HEK293 (cell line): Measurements from ENCODE around the gene TM2D3.

Experiments
- CTCF ChIA-PET: fragments of 350-600 bp; formaldehyde crosslinking; extraction: SDS; loops from one replicate; lab custom pipeline; 2021; ENCODE audit warnings: antibody characterized with exemption; lab: Yijun Ruan, JAX
- POLR2A ChIA-PET: fragments of 300-600 bp; formaldehyde crosslinking; extraction: SDS; loops from one replicate; lab custom pipeline; 2020; ENCODE audit warnings: antibody characterized with exemption, inconsistent platforms; lab: Yijun Ruan, JAX
- H3K27ac ChIP-seq: fragments of 200-500 bp; sonication (Bioruptor generic); 2 replicates; pipeline ENCODE4 v1.5.1; 2014; ENCODE audit warnings: low read depth, low read length, control low read depth, inconsistent platforms; ENCODE audit errors: extremely low read depth
- H3K36me3 ChIP-seq, 2 experiments: fragments of 200-500 bp in 1 of 2; sonication (Bioruptor generic) in 1 of 2; 1 replicate in 1 of 2; 2 replicates in 1 of 2; pipeline ENCODE4 v1.5.1; 2014 to 2017; ENCODE audit warnings: inconsistent platforms in 2 of 2, low read length in 2 of 2; ENCODE audit not compliant: control insufficient read depth in 2 of 2, insufficient read depth in 1 of 2
- H3K4me1 ChIP-seq: fragments of 200-500 bp; sonication (Bioruptor generic); 2 replicates; pipeline ENCODE4 v1.5.1; 2014; ENCODE audit warnings: mild to moderate bottlenecking, low read length, inconsistent platforms; ENCODE audit not compliant: control insufficient read depth, insufficient read depth
- H3K4me3 ChIP-seq: 2 replicates; pipeline ENCODE4 v1.5.1; 2011; ENCODE audit warnings: low read depth, mild to moderate bottlenecking, control low read depth, low read length, moderate library complexity
- H3K9me3 ChIP-seq: fragments of 200-500 bp; sonication (Bioruptor generic); 2 replicates; pipeline ENCODE4 v1.5.1; 2014; ENCODE audit warnings: low read depth, low read length, inconsistent platforms; ENCODE audit not compliant: control insufficient read depth, insufficient read depth
- CTCF ChIP-seq: fragments of 450-650 bp; formaldehyde crosslinking; IDR thresholded peaks from 2 replicates; pipeline ENCODE4 v1.5.1; 2016; ENCODE audit warnings: missing biosample characterization, missing genetic modification characterization
- FEZF1 ChIP-seq: fragments of 450-650 bp; formaldehyde crosslinking; IDR thresholded peaks from 2 replicates; pipeline ENCODE4 v1.5.1; 2016; ENCODE audit warnings: missing biosample characterization, missing genetic modification characterization
- KLF1 ChIP-seq: fragments of 450-650 bp; formaldehyde crosslinking; IDR thresholded peaks from 2 replicates; pipeline ENCODE4 v1.5.1; 2016; ENCODE audit warnings: missing biosample characterization, missing genetic modification characterization
- MYNN ChIP-seq: fragments of 450-650 bp; formaldehyde crosslinking; IDR thresholded peaks from 2 replicates; pipeline ENCODE4 v1.5.1; 2016; ENCODE audit warnings: missing biosample characterization, missing genetic modification characterization, borderline replicate concordance
- PRDM6 ChIP-seq: fragments of 450-650 bp; formaldehyde crosslinking; IDR thresholded peaks from 2 replicates; pipeline ENCODE4 v1.5.1; 2017; ENCODE audit warnings: missing biosample characterization, missing genetic modification characterization
- TCF7L2 ChIP-seq: IDR thresholded peaks from 2 replicates; pipeline ENCODE4 v1.6.1; 2011; ENCODE audit warnings: low read depth, mild to moderate bottlenecking, inconsistent platforms, low read length, moderate library complexity, borderline replicate concordance
- ZBTB17 ChIP-seq: fragments of 450-650 bp; formaldehyde crosslinking; IDR thresholded peaks from 2 replicates; pipeline ENCODE4 v1.5.1; 2016; ENCODE audit warnings: missing biosample characterization, missing genetic modification characterization
- ZNF214 ChIP-seq: fragments of 450-650 bp; formaldehyde crosslinking; IDR thresholded peaks from 2 replicates; pipeline ENCODE4 v1.5.1; 2017; ENCODE audit warnings: missing biosample characterization, mild to moderate bottlenecking, missing genetic modification characterization, borderline replicate concordance
- ZNF610 ChIP-seq: fragments of 450-650 bp; formaldehyde crosslinking; IDR thresholded peaks from 2 replicates; pipeline ENCODE4 v1.5.1; 2016; ENCODE audit warnings: missing biosample characterization, missing genetic modification characterization, borderline replicate concordance
- ZNF621 ChIP-seq: fragments of 450-650 bp; formaldehyde crosslinking; IDR thresholded peaks from 2 replicates; pipeline ENCODE4 v1.5.1; 2017; ENCODE audit warnings: missing biosample characterization, missing genetic modification characterization
- ZNF658 ChIP-seq: fragments of 450-650 bp; formaldehyde crosslinking; IDR thresholded peaks from 2 replicates; pipeline ENCODE4; 2016; ENCODE audit warnings: missing biosample characterization, missing genetic modification characterization
- ZSCAN5A ChIP-seq: fragments of 450-650 bp; formaldehyde crosslinking; IDR thresholded peaks from 2 replicates; pipeline ENCODE4 v1.5.1; 2016; ENCODE audit warnings: missing biosample characterization, missing genetic modification characterization
- TF ChIP-seq, protein P1 (sequence below): fragments of 450-650 bp; formaldehyde crosslinking; IDR thresholded peaks from 2 replicates; pipeline ENCODE4 v1.5.1; 2017; ENCODE audit warnings: missing biosample characterization, missing genetic modification characterization
- TF ChIP-seq, protein P2 (sequence below): fragments of 450-650 bp; formaldehyde crosslinking; IDR thresholded peaks from 2 replicates; pipeline ENCODE4 v1.5.1; 2016; ENCODE audit warnings: missing biosample characterization, missing genetic modification characterization

TM2D3 gene

GRCh38 chr15:101610611-101611000, 41.6 kb downstream of the TM2D3 start:
- peaks cover 11% of the 10 kb centered on the region for H3K4me1 ChIP-seq
- POLR2A ChIA-PET: no interaction called here
- H3K4me3 ChIP-seq: no peak overlapping the region
- peaks cover 0 to 13% of the 10 kb centered on the region in 2 experiments; a peak in 1 of 3 replicates for H3K36me3 ChIP-seq
- H3K27ac ChIP-seq: no peak overlapping the region
- CTCF ChIA-PET: interaction anchor here (0.7 to 3.5 kb wide), 3 partner anchors 31 to 109 kb away, joined by 3 to 15 read pairs (median 5); no protein-coding TSS in a partner anchor
- TF ChIP-seq ZSCAN5A (no peak), FEZF1 (tag by site-specific recombination) (no peak), TCF7L2 (no peak)
- no peaks in the 10 kb centered on the region for H3K9me3 ChIP-seq

GRCh38 chr15:101609742-101610610, 42.2 kb downstream of the TM2D3 start:
- ChIA-PET CTCF (interaction anchor here (0.7 to 3.5 kb wide), 3 partner anchors 31 to 108 kb away, joined by 3 to 15 read pairs (median 3); no protein-coding TSS in a partner anchor), POLR2A (no interaction called here)

GRCh38 chr15:101608201-101608600, 44.0 kb downstream of the TM2D3 start:
- H3K27ac ChIP-seq: no peak overlapping the region
- TF ChIP-seq CTCF: peak; percentile 48; the same call in 1 of the 2 replicates
- no peak for TF ChIP-seq ZNF621 (tag by site-specific recombination)
- peaks cover 3% of the 10 kb centered on the region for H3K4me1 ChIP-seq
- no peaks in the 10 kb centered on the region; the same call in 1 of the 2 replicates for H3K9me3 ChIP-seq
- no peak overlapping the region for H3K4me3 ChIP-seq
- CTCF ChIA-PET: interaction anchor here (0.7 to 3.5 kb wide), 3 partner anchors 33 to 116 kb away, joined by 3 to 15 read pairs (median 3); no protein-coding TSS in a partner anchor
- POLR2A ChIA-PET: no interaction called here
- peaks cover 5 to 14% of the 10 kb centered on the region in 2 experiments; a peak in 1 of 3 replicates for H3K36me3 ChIP-seq

More at GRCh38 chr15:101609742-101610610, 42.2 kb downstream of the TM2D3 start:
- no peaks in the 10 kb centered on the region for H3K9me3 ChIP-seq
- no peak for TF ChIP-seq ZNF658 (tag by site-specific recombination)
- no peak for TF ChIP-seq MYNN (tag by site-specific recombination)
- TF ChIP-seq PRDM6 (tag by site-specific recombination): no peak
- no peak for TF ChIP-seq ZNF610 (tag by site-specific recombination)
- no peak for TF ChIP-seq ZNF214 (tag by site-specific recombination)
- TF ChIP-seq, protein P1, sequence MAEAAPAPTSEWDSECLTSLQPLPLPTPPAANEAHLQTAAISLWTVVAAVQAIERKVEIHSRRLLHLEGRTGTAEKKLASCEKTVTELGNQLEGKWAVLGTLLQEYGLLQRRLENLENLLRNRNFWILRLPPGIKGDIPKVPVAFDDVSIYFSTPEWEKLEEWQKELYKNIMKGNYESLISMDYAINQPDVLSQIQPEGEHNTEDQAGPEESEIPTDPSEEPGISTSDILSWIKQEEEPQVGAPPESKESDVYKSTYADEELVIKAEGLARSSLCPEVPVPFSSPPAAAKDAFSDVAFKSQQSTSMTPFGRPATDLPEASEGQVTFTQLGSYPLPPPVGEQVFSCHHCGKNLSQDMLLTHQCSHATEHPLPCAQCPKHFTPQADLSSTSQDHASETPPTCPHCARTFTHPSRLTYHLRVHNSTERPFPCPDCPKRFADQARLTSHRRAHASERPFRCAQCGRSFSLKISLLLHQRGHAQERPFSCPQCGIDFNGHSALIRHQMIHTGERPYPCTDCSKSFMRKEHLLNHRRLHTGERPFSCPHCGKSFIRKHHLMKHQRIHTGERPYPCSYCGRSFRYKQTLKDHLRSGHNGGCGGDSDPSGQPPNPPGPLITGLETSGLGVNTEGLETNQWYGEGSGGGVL (tag by site-specific recombination): no peak
- TF ChIP-seq ZNF621 (tag by site-specific recombination): no peak
- no peak for TF ChIP-seq KLF1 (tag by site-specific recombination)
- no peak for TF ChIP-seq ZBTB17
- TF ChIP-seq, protein P2, sequence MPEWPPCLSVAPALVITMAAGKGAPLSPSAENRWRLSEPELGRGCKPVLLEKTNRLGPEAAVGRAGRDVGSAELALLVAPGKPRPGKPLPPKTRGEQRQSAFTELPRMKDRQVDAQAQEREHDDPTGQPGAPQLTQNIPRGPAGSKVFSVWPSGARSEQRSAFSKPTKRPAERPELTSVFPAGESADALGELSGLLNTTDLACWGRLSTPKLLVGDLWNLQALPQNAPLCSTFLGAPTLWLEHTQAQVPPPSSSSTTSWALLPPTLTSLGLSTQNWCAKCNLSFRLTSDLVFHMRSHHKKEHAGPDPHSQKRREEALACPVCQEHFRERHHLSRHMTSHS (tag by site-specific recombination): no peak
- TF ChIP-seq, all 188 proteins: peak for 0
- H3K36me3 ChIP-seq: peaks cover 3 to 14% of the 10 kb centered on the region in 2 experiments; a peak in 1 of 3 replicates
- no peak overlapping the region for H3K27ac ChIP-seq
- H3K4me1 ChIP-seq: peaks cover 10% of the 10 kb centered on the region
- H3K4me3 ChIP-seq: no peak overlapping the region
